NCI-H226 (cell line): ENCODE data around the gene IDS.
"Not testable (repeated sequence)": the region's sequence is repeated elsewhere in the genome, so short reads cannot be mapped to it uniquely, and the experiment has no call there.

Experiments used
- DNase-seq: peaks from one replicate; pipeline ENCODE4 v3.0.0-alpha.2; 2015

IDS gene

DNA sequence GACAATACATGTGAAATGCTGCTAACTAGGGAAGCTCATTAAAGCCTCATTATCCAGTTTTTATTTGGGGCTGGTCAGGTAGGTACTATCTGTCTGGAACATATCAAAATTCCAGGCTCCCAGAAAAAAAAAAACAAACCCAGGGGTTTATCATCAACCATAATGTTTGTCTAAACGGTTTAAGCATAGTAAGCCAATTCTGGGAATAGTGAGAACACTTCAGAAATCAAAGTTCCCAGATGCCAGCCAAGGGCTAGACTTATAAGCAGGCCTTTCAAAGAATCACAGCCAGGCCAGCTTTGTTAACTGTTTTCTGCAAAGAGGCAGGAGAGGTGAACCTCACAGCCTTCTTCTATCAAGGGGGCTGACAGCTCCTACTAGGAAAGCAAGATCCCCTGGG, 8.1 kb downstream of the IDS start:
- DNase-seq: no peak

DNA sequence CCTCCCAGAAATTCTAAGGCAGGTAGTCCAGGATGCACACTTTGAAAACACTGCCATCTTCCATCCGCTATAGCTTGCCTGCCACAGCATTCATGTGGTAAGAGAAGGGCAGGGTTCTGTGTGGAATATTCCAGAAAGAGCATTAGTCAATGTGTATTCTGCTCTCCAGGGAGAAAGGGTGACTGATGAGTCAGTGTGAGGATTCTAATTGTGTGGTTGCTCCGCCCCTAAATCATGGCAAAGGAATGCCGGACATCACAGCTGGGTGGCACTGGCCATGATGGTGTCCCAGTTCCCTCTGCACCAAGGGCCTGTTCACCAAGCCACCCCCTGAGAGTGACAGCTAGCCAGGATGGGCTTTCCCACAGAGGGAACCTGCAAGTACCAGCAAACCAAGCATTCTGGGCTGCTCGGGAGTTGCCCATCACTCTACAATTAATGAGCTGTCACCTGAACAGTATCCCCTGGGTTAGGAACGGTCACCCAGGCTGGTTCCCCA, 9.5 kb downstream of the IDS start:
- DNase-seq: peak; percentile 51

DNA sequence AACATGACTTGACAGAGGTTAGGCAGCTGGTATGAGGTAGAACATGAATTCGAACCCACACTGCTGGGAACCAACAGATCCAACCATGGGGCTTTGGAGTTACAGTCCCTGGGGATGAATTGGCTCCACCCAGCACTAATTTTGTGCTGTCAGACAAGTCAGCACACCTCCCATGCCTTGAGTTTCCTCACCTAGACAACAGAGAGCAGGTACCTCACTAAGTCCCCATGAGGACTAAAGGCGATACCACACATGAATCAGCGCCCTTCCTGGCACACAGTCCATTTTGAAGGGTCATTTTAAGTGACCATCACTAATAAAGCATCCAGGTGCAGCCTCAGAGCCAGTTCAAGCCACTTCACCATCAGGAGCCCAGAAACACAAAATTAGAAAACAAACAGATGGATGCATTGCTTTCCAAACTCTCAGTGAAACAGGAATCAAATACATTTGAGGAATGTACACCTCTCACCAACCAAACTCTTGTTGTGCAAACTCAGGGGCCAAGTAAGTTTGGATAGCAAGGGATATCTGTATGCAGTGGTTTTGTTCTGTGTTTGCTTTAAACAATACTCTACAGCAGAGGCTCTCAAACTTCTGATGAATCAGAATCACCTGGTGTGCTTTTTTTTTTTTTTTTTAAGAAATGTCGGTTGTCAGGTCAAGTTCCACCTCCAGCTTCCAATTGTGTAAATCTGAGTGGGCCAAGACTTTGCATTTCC, 10.1 kb downstream of the IDS start:
- DNase-seq: no peak

DNA sequence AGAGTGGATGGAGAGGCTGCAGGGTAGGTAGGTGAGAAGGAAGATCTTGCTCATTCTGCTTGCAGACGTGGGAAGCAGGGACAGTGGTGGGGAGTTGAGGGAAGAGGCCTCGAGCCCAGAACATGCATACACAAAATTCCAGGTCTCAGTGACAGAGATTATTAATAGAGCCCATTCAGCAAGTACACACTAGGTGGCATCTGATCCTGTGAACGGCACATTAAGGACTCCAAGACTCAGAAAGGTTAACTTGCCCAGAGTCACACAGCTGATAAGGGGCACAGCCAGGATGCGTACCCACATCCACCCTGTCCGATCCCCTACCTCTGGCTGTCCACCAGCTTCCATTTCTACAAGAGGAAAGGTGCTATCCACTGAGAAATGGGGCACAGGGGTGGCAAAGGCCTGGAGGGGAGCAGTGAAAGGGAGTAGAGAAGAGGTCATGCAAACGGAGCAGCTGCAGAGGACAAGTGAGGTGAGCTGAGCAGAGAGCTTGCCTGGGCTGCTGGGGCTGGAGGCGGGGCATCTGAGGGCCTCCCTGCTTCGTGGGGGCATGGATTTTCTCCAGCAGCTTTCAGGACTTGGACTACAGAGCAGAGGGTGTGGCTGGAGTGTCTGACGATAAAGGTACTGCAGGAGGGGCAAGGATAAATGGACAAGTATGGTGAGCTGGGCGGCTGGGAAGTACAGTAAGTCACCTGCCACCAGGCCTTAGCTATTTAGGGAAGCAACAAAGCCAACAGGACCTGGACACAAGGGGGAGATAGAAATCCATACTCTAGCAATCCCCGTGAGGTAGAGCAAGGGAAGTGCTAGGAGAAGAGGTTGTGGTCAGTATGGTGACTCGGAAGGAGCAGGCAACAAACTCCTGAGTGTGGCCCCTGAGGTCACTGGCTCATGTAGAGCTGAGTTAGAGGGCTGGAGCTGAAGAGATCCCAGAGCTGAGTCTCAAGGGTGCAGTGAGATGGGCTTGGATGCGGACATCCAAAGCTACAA, 11.2 kb downstream of the IDS start:
- no peak for DNase-seq

DNA sequence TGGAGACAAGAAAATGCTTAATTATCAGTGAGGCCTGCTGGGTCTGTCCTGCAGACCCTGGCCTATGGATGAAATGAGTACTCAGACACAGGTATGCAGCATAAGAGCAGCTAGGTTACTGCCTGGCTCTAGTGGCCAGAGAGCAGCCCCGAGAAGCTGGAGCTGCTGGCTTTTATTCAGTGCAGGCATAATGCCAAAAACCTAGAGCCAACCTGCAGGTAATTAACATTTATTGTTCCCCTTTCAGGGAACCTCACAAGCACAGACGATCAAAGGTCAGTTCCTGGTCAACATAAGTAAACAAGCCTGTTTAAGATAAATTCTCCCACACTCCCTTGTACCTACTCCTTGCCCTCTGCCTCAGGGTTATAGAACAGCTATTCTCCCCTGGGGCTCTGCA, 13.3 kb downstream of the IDS start:
- no peak for DNase-seq

DNA sequence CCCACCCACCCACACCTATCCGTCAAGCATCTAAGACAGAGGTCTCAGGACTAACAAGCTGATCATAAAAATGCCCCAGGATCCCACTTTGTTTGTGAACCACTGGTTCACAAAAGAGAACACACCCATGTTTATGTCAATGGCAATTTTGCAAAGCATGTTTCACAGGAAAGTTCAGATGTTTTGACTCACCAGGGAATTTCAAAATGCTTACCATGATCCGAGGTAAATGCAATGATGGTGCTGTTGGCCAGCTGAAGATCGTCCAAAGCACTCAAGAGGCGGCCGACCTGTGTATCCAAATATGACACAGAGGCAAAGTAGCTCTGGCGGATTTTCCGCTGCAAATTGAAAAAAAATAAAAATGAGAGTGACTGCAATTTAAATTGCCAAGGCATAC, 15.0 kb downstream of the IDS start:
- no peak for DNase-seq

DNA sequence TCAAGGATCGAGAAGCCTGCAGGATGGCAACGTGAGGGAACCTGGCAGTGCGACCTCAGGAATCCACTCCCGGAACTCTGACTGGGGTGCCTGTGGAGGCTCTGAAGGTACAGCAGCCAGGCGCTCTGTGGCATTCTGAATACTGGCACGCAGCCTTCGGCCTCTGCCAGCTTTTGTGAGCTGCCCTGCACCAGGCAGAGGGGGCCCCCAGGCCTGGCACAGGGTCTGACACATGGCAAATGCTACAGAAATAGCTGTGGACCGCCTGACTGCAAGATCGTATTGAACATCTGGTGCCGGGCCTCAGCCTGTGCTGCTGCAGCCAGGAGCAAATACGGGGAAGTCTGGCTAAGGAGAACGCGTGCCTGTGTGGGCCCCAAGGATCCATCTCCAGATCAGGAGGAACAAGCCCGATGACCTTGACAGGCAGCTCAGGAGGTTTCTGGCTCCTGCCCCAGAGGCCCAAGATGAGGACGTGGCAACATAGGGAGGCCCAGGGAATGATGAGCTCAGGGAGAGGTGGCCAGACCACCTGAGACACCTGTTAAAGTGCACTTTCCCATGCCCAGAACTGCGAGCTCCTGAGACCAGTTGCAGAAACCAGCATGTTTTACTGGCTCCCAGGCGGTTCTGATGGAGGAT, 16.6 kb downstream of the IDS start:
- DNase-seq: not testable (repeated sequence)

DNA sequence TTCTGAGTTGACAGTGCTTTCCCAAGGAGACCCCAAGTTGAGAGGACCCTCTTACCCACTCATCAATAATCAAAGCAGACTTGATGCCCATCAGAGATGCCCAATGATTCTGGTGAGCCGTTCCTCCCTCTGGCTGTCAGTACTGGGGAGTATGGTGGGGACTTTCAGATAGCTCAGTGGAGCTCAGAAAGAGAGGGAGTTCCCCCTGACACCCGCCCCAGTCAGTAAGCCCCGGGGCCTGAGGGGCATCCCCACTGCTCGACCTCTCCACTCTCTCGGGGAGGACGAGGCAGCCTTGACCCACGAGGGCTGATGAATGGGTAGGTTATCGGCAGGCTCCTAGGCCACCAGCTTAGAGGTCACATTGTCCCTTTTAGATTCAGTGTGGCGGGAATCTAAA, 17.1 kb downstream of the IDS start:
- not testable (repeated sequence) for DNase-seq

DNA sequence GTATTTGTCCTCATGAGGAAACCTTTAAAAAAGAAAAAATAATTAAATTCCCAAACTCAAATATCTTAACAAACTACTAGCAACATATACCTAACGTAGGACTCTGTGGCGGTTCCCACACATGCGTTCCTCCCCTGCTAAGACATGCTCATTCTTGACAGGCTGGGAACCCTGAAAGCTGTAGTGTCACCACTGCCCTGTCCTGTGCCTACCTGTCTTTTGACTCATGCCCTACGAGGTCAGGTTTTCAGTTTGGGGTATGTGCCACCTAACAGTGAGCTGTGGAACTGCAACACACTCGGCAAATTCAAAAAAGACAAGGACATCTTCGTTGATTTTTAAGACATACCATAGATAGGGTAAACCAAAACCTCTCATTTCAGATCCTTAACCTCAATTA, 17.8 kb downstream of the IDS start:
- DNase-seq: no peak

DNA sequence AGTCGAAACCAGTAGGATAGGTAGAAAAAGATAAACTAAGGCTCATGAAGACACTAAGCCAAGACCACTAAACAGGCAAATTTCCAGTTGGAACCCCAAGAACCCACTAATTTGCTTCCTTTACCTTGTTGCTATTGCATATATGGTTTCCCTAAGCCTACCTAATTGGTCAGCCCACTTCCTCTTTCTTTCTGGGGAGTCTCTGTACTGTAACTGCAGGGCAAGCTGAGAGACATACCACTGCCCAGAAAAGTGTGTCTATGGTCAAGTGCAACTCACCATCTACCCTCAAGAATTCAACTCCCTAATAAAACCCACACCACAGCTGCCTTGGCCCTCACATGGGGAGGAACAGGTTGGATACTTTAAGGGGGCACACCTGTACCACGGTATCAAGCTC, 28.6 kb downstream of the IDS start:
- no peak for DNase-seq

DNA sequence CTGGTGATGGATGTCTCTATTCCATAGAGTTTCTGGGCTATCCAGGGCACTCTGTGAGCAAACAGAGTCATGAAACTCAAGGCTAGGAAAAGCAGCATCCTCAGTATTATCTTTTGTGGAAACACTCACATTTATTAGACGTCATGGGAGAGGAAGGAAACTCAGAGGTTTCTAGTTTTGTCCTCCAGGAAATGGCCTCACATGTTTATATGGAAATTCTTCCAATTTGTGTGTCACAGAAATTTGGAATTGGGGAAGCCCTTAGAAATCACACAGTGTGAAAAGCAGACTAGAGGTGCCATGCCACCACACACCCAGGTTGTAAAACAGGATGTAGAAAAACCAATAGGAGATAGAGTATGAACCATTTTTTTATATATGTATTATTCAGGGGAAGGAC, 31.1 kb downstream of the IDS start:
- no peak for DNase-seq

DNA sequence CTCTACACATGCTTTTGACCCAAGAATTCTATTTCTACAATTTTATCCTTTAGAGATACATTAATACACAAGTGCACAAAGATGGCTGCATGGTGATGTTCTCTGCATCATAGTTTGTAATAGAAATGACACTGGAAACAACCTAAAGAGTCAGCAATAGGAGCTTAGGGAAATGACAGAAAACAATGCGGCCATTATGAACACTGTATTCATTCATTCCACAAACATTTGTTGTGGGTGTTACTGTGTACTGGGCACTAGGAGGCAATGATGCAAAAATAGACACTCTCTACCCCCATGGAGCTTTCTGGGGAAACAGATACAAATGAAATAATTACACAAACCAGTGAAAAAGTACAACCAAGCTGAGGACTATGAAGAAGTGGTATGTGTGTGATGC, 32.0 kb downstream of the IDS start:
- DNase-seq: no peak

DNA sequence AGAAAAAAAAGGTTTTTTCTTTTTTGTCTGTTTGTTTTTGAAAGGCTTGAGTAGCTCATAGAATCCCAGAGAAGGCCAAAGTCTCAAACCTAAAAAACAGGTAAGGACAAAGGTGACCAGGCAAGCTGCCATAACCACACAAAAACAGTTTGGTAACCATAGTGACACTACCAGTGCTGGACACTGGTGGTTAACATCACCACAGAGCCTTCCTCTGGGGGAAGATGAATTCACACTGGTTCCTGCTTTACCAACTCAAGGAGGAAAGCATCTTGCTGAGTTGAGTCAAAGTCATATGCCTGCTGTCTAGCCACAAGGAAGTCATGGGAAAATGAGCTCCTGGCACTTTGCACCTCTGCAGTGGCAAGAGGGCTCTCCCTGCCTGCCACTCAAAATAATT, 32.5 kb downstream of the IDS start:
- DNase-seq: no peak

DNA sequence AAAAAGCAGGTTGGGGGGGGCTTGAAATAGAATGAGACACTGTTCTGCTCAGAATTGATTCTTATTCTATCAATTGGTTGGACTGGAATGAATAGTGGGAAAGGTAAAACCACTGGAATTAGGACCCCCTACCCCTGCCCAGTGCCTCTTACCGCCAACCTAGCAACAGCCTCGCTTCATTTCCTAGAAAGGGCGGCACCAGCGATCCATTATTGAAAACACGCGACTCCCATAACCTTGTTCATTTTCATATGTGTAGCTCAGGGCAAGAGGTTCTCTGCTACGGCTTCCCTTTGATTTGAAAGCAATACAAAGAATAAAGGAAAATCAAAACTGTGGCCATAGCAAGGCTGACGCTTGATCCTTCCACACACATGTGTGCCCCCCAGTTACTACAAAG, 33.7 kb downstream of the IDS start:
- DNase-seq: no peak

DNA sequence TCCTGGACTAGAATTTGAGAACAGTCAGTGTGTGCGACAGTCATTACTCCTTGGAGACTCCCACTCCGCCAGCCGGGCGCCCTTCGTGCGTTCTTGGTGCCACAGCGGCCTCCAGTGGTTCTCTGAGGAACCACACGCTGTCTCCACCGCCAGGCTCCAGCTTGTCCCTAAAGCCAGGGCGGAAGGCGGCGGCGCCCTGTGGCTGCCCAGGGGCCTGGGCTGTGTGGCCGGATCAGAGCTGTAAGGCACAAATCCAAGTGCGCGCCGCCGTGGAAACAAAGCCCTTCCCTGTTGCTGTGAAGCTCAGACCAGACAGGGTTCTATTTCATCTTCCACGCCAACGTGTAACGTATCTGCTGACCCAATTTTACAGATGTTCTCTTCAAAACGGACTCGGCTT, 34.2 kb downstream of the IDS start:
- DNase-seq: peak; percentile 3

DNA sequence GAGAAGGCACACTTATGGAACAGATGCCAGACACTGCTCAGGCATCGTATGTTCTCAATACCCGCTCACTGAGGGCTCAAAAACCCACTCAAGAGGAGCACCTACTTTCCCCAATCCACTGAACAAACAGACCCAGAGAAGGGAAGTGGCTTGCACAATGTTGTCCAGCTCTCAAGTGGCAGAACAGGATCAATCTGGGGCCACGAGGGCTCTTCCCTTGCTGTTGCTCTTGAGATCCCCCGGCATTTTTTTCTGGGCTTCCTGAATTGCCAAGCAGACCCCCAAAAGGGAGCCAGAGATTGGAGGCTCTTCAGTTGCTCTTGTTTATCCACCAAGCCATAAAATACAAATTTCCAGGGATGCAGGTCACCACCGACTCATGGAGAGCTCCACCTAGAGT, 35.7 kb downstream of the IDS start:
- DNase-seq: no peak

DNA sequence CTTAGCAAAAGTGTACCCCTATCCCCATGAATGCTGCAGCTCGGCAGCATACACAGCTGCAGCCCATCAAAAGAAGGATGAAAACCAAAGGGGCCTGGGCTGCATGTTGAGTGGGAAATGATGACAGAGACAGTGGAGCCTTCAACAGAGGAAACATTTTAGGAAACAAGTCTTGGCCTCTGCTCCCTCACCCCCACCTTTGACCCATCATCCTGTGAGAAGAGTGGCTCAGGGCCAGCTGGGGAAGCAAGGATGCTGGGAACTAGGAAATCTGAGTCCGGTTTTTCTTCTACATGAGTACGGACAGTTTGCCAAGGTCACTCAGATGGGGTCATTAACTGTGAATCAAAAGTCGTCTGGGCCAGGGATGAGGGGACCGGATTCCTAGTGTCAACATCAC, 37.2 kb downstream of the IDS start:
- no peak for DNase-seq

DNA sequence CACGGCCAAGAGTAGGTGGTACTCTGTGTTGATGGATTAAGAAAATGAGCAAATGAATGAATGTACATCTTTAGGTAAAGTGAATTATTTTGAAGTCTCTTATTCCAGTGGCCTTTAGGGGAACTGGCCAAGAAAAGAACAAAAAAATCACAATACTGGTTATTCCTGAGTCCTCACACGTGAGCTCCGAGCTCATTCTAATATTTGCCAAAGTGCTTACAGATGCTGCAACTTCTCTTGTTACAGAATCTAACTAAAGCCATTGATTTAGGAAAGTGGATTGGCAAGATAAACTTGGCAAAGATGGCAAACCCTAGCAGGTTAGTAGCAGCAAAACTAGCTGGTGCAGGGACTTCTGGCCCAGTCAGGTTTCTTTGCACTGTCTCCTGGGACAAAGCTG, 37.6 kb downstream of the IDS start:
- DNase-seq: no peak

DNA sequence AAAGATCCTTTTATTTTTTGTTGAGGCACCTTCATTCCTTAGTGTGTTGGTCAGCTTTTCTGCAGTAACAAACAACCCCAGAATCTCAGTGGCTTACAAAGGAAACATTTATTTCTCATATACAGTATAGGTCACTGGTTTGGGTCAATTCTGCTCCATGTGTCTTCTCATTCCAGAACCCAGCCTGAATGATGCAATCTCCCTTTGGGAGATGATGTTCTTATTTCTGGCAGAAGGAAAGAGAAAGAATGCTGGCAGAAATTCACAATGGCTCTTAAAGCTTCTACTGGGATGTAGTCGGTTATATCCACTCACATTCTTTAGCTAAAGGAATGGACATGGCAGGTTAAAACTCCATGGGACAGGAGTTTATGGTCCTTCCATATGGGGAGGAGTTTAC, 42.3 kb downstream of the IDS start:
- no peak for DNase-seq

DNA sequence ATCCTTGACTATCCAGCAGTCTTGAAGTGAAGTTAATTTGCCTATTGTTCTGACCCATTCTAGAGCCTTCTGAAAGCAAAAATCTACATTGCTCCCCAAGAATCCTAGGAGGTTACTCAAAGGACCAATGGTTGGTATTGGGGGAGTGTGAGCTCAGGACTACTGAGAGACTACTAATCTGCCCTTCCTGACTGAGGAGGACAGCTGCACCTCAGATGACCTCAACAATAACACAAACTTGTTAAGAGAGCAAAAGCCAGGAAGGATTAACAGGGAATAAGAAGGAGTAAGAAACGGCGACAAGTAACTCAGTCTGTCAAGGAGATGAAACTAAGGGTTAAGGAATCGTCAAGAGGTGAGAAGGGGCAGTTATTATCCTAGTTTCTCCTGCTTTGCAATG, 43.4 kb downstream of the IDS start:
- DNase-seq: no peak

DNA sequence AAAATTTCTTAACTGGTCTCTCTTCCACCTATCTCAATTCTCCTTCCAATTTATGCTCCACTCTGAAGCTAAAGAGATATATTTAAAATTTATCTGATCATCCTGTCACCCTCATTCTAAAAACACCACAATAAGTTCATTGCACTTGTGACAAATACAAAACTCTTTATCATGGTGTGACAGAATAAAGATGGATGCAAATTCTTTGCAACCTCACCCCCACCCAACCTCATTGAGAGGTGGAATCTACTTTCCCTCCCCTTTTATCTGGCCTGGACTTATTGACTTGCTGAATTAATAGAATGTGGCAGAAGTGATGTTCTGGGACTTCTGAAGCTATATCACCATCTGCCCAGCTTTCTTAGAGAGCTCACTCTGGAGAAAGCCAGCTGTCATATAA, 46.5 kb downstream of the IDS start:
- DNase-seq: no peak

DNA sequence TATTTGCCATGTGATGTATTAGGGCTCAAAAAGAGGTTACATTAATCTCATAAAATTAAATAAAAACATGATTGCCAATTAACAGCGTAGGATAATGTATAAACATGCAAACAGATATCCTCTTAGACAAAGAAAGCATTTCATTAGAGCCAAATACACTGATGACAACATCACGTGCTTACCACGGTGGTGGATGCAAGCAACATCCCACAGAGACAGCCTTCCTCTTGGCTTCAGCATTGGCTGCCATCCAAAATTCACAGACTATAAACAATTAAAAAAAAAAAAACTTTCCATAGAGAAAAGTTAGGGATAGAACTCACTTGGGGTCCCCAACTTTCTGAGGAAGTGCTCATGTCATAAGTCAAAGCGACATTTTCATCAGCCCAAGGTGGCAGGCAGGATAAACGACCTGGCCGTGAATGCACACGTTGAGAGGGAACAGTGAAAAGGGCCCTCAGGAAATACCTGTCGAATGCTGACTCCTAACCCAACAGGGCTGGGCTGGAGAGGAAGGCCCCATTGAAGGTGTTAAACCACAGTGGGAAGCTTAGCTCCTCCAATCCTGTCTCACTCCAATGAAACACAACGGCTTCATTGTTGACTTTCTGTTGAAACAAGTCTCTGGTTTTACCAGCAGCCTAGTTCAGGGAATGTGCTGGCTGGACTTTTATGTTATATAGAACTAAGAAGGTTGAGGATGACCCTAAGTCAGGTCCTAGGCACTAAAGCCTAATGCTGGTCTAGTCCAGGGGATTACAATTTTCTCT, 48.4 kb downstream of the IDS start:
- DNase-seq: no peak

DNA sequence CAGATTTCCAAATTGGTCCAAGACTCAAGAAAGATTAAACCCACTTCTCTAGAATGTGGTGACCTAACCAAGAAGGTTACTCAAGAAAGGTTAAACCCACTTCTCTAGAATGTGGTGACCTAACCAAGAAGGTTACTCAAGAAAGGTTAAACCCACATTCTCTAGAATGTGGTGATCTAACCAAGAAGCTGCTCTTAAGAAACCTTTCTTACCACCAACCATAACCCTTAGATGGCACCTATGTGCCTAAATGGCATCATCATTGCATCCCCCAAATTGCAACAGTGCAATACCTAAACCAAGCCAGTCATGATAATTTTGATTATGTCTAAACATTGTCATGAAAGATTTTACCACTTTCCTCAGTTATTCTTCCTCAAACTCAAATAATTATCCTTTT, 49.2 kb downstream of the IDS start:
- no peak for DNase-seq
